Loucy (cell line): ENCODE measurements around the gene PYROXD2.

ENCODE experiments used
- H2AFZ ChIP-seq: fragments of 200-600 bp; sonication (generic); 2 replicates; pipeline ENCODE4 v1.6.0; 2016; ENCODE audit warnings: antibody characterized with exemption, mild to moderate bottlenecking, low read length, moderate library complexity
- H3F3A ChIP-seq: fragments of 200-600 bp; 2 replicates; pipeline ENCODE4 v1.6.0; 2016; ENCODE audit warnings: antibody characterized with exemption, low read depth, mild to moderate bottlenecking
- H3K27me3 ChIP-seq: fragments of 200-600 bp; sonication (generic); 2 replicates; pipeline ENCODE4 v1.6.1; 2014; ENCODE audit warnings: low read length, mild to moderate bottlenecking; ENCODE audit not compliant: insufficient read depth, poor library complexity, severe bottlenecking
- H3K36me3 ChIP-seq: fragments of 200-600 bp; sonication (generic); 2 replicates; pipeline ENCODE4 v1.6.1; 2016; ENCODE audit warnings: low read length; ENCODE audit not compliant: insufficient read depth
- H3K4me1 ChIP-seq: fragments of 200-600 bp; sonication (generic); 2 replicates; pipeline ENCODE4 v1.5.1; 2014; ENCODE audit warnings: low read length, mild to moderate bottlenecking; ENCODE audit not compliant: insufficient read depth, poor library complexity, severe bottlenecking
- H3K4me2 ChIP-seq: fragments of 200-600 bp; sonication (generic); 2 replicates; pipeline ENCODE4 v1.6.0; 2014; ENCODE audit warnings: antibody characterized with exemption, low read length, low read depth, mild to moderate bottlenecking; ENCODE audit not compliant: poor library complexity, severe bottlenecking
- H3K4me3 ChIP-seq: fragments of 200-600 bp; sonication (generic); 2 replicates; pipeline ENCODE4 v1.5.1; 2014; ENCODE audit warnings: low read length, mild to moderate bottlenecking, mixed read lengths; ENCODE audit not compliant: poor library complexity, severe bottlenecking
- H3K79me2 ChIP-seq: fragments of 200-600 bp; sonication (generic); 2 replicates; pipeline ENCODE4 v1.6.1; 2014; ENCODE audit warnings: low read length; ENCODE audit not compliant: insufficient read depth
- H3K9ac ChIP-seq: fragments of 200-600 bp; sonication (generic); 2 replicates; pipeline ENCODE4 v1.6.0; 2014; ENCODE audit warnings: mild to moderate bottlenecking, low read depth, low read length, moderate library complexity; ENCODE audit not compliant: poor library complexity, severe bottlenecking
- H3K9me2 ChIP-seq: fragments of 200-600 bp; sonication (generic); replicated peaks from 2 replicates; pipeline ENCODE4 v1.6.1; 2016; ENCODE audit warnings: low read depth, low read length, mixed read lengths
- H3K9me3 ChIP-seq: fragments of 200-600 bp; sonication (generic); 2 replicates; pipeline ENCODE4 v1.6.1; 2014; ENCODE audit warnings: mild to moderate bottlenecking, antibody characterized with exemption, low read length, low read depth; ENCODE audit not compliant: insufficient read depth
- H4K20me1 ChIP-seq: fragments of 200-600 bp; sonication (generic); 2 replicates; pipeline ENCODE4 v1.6.0; 2014; ENCODE audit warnings: antibody characterized with exemption, low read length, mild to moderate bottlenecking; ENCODE audit not compliant: insufficient read depth, poor library complexity, severe bottlenecking
- EZH2phosphoT487 ChIP-seq: fragments of 200-600 bp; IDR thresholded peaks from 2 replicates; pipeline ENCODE4 v1.6.1; 2018; ENCODE audit warnings: antibody characterized with exemption, mild to moderate bottlenecking, moderate library complexity, borderline replicate concordance
- TF ChIP-seq, protein P1 (sequence below): fragments of 200-600 bp; sonication (generic); conservative IDR thresholded peaks from 2 replicates; pipeline ENCODE4 v1.5.1; 2014; ENCODE audit warnings: mild to moderate bottlenecking, antibody characterized with exemption, low read length

Gene PYROXD2

DNA sequence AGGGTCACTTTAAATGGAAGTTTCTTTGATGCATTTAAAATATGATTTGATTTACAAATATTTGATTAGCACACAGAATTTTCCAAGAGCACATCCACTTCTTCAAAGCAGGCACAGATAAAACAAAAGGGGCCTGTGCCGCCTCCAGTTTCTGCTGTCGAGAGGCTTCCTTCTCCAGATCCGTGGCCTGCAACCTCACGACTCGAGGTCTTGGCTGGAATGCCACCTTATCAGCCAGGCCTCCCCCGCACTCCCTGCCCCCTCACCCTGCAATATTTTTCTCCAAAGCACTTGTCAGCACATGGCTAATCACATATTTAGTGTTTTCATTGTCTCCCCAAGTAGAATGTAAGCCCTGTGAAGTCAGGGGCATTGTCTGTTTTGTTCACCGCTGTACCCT, 12.5 kb downstream of the PYROXD2 start:
- Histone ChIP-seq H3K4me2 (no peak overlapping the region), H3K79me2 (no peaks in the 10 kb centered on the region), H3K4me3 (no peak overlapping the region), H2AFZ (no peak overlapping the region), H3K27me3 (no peaks in the 10 kb centered on the region), H3K4me1 (no peaks in the 10 kb centered on the region), H3K36me3 (no peaks in the 10 kb centered on the region), H4K20me1 (no peaks in the 10 kb centered on the region), H3K9me2 (no peaks in the 10 kb centered on the region), H3K9ac (no peak overlapping the region), H3F3A (no peaks in the 10 kb centered on the region), H3K9me3 (no peaks in the 10 kb centered on the region)
- no peak for TF ChIP-seq EZH2phosphoT487
- TF ChIP-seq, protein P1, sequence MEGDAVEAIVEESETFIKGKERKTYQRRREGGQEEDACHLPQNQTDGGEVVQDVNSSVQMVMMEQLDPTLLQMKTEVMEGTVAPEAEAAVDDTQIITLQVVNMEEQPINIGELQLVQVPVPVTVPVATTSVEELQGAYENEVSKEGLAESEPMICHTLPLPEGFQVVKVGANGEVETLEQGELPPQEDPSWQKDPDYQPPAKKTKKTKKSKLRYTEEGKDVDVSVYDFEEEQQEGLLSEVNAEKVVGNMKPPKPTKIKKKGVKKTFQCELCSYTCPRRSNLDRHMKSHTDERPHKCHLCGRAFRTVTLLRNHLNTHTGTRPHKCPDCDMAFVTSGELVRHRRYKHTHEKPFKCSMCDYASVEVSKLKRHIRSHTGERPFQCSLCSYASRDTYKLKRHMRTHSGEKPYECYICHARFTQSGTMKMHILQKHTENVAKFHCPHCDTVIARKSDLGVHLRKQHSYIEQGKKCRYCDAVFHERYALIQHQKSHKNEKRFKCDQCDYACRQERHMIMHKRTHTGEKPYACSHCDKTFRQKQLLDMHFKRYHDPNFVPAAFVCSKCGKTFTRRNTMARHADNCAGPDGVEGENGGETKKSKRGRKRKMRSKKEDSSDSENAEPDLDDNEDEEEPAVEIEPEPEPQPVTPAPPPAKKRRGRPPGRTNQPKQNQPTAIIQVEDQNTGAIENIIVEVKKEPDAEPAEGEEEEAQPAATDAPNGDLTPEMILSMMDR: no peak

DNA sequence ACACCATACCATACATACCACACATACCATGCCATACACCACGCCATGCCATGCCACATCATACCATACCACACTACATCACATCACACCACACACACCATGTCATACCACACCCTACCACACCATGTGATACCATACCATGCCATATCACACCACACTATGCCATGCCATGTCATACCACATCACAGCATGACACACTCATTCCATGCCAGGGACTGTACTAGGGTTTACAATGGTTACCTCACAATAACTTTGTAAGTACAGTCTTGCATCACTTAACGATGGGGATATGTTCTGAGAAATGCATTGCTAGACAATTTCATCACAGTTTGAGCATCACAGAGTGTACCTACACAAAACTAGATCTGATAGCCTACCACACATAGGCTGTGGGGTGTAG, 14.5 kb downstream of the PYROXD2 start:
- Histone ChIP-seq H3K36me3 (no peaks in the 10 kb centered on the region), H2AFZ (no peak overlapping the region), H3K4me1 (no peaks in the 10 kb centered on the region), H3K9me2 (no peaks in the 10 kb centered on the region), H3K79me2 (no peaks in the 10 kb centered on the region), H3K9ac (no peak overlapping the region), H4K20me1 (no peaks in the 10 kb centered on the region), H3K4me3 (no peak overlapping the region), H3F3A (no peaks in the 10 kb centered on the region), H3K27me3 (no peaks in the 10 kb centered on the region), H3K9me3 (no peaks in the 10 kb centered on the region), H3K4me2 (no peak overlapping the region)
- TF ChIP-seq, protein P1: no peak
- no peak for TF ChIP-seq EZH2phosphoT487

DNA sequence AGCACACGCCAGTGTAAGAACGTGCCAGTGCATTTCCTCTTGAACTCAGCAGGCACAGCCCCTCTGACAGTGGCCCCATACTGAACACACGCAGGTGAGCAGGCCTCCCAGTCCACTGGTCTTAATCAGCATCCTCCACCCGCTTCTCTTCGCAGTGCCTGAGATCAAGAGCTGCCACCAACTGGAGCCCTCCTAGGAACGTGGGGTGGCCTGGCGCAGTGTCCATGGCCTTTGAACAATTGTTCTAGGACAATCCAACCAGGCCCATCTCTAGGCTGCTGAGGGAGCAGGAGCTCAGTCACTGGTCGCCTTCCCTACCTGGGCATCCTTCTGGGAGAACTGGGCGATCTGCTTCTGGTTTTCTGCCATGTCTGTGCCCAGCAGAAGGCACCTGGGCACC, 15.2 kb downstream of the PYROXD2 start:
- Histone ChIP-seq H3F3A (no peaks in the 10 kb centered on the region), H2AFZ (no peak overlapping the region), H3K9me3 (no peaks in the 10 kb centered on the region), H3K27me3 (no peaks in the 10 kb centered on the region), H3K4me2 (no peak overlapping the region), H3K4me1 (no peaks in the 10 kb centered on the region), H3K79me2 (no peaks in the 10 kb centered on the region), H4K20me1 (no peaks in the 10 kb centered on the region), H3K9ac (no peak overlapping the region), H3K4me3 (no peak overlapping the region), H3K9me2 (no peaks in the 10 kb centered on the region), H3K36me3 (no peaks in the 10 kb centered on the region)
- TF ChIP-seq EZH2phosphoT487: no peak

DNA sequence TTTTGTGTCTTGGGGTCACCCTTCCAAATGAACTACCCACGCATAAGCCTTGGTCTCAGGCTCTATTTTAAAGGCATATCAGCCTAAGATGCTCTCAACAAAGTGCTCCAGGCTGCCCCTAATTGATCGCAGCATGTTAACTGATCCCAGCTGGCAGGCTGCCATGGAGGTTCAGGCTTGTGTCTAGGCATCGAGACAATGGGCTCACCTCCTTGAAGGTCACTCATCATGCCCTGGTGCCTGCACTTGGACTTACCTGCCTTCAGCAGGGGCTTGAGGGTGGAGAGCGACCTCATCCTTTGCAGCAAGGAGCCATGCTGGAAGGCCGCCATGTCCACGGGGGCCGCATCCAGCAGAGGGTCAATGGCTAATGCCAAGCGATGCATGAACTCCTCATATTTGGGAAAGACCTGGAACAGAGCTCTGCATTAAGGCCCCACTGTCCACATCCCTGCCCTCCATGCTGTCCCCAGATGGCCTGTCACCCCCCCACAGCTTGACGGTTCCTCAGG, 17.8 kb downstream of the PYROXD2 start:
- H3K36me3 ChIP-seq: no peaks in the 10 kb centered on the region
- no peak overlapping the region for H3K4me3 ChIP-seq
- no peak overlapping the region for H2AFZ ChIP-seq
- no peaks in the 10 kb centered on the region for H3K9me2 ChIP-seq
- H3K79me2 ChIP-seq: no peaks in the 10 kb centered on the region
- H3K27me3 ChIP-seq: no peaks in the 10 kb centered on the region
- no peaks in the 10 kb centered on the region for H3K4me1 ChIP-seq
- H3K9ac ChIP-seq: no peak overlapping the region
- no peaks in the 10 kb centered on the region for H4K20me1 ChIP-seq
- TF ChIP-seq, protein P1: no peak
- TF ChIP-seq EZH2phosphoT487: no peak
- H3K9me3 ChIP-seq: no peaks in the 10 kb centered on the region
- H3K4me2 ChIP-seq: no peak overlapping the region
- no peaks in the 10 kb centered on the region for H3F3A ChIP-seq
